Measurements from ENCODE around the gene MRPL50. TPM values are rescaled to one million over a fixed set of nuclear protein-coding genes. Genes with fewer than 3 reads are reported as not detected.

Gene MRPL50
- total RNA-seq, 1 donor, result 6.7 TPM

GRCh38 chr9:101350285-101350684 lies 48.1 kb downstream of the MRPL50 start:
- no peak for DNase-seq (ENCODE audit: low read depth in 2 of 3, low spot score in 2 of 3)

GRCh38 chr9:101342595-101342994 lies 55.8 kb downstream of the MRPL50 start:
- no peak for DNase-seq (ENCODE audit: low read depth in 2 of 3, low spot score in 2 of 3)

GRCh38 chr9:101341958-101342357 lies 56.5 kb downstream of the MRPL50 start:
- DNase-seq (ENCODE audit: low read depth in 2 of 3, low spot score in 2 of 3), result no peak

Other genes starting within 250 kb of the MRPL50 start
- not detected for gene BAAT, start 13.6 kb downstream of the MRPL50 start, total RNA-seq
- 7.3 TPM for gene ZNF189, start 233 bp upstream of the MRPL50 start, total RNA-seq
- not detected for gene ALDOB, start 37.2 kb upstream of the MRPL50 start, total RNA-seq
- 9.2 TPM for gene RNF20, start 135.2 kb upstream of the MRPL50 start, total RNA-seq
- gene PPP3R2, start 196.4 kb upstream of the MRPL50 start, total RNA-seq, result not detected